Activated T-helper 1 cell treated with Interleukin-2 at 50 U/mL for 16 hours (primary cell): ENCODE data around the gene MBD3L5.
A peak's percentile ranks its signal among the peaks of the same experiment; 100 is the strongest.
"Not testable (repeated sequence)": the region's sequence is repeated elsewhere in the genome, so short reads cannot be mapped to it uniquely, and the experiment has no call there.

Experiments used
- DNase-seq: peaks from one replicate; pipeline ENCODE4 v3.0.0-alpha.2; 2020; ENCODE audit warnings: low read depth

MBD3L5 gene

GRCh38 chr19:7052896-7053295, 22.5 kb downstream of the MBD3L5 start:
- DNase-seq: not testable (repeated sequence)

GRCh38 chr19:7054635-7055368, 24.4 kb downstream of the MBD3L5 start:
- DNase-seq: not testable (repeated sequence)

GRCh38 chr19:7055679-7056078, 25.3 kb downstream of the MBD3L5 start:
- DNase-seq: not testable (repeated sequence)

- not testable (repeated sequence) for DNase-seq
Observed at GRCh38 chr19:7056371-7056770, 26.0 kb downstream of the MBD3L5 start.

- DNase-seq: not testable (repeated sequence)
Observed at GRCh38 chr19:7058576-7058975, 28.2 kb downstream of the MBD3L5 start, which contains the start of gene MBD3L3. MBD3L3 (minus strand) TSS chr19:7058676; CDS start chr19:7058605, 71 bp downstream.

GRCh38 chr19:7059977-7060376, 29.6 kb downstream of the MBD3L5 start:
- not testable (repeated sequence) for DNase-seq

- no peak for DNase-seq
Observed at GRCh38 chr19:7063339-7063738, 33.0 kb downstream of the MBD3L5 start.

GRCh38 chr19:7063764-7064418, 33.5 kb downstream of the MBD3L5 start:
- DNase-seq: no peak

GRCh38 chr19:7067122-7067521, 36.7 kb downstream of the MBD3L5 start:
- not testable (repeated sequence) for DNase-seq

- no peak for DNase-seq
Observed at GRCh38 chr19:7067716-7068115, 37.3 kb downstream of the MBD3L5 start.

GRCh38 chr19:7068599-7068998, 38.2 kb downstream of the MBD3L5 start:
- DNase-seq: no peak

GRCh38 chr19:7069042-7069903, 38.9 kb downstream of the MBD3L5 start, which contains the start of gene ZNF557:
ZNF557 (plus strand) TSS chr19:7069703; CDS start chr19:7075075, 5,372 bp downstream.
- DNase-seq: peak; percentile 97

GRCh38 chr19:7069904-7070226, 39.5 kb downstream of the MBD3L5 start:
- no peak for DNase-seq

- DNase-seq: no peak
Observed at GRCh38 chr19:7072541-7072940, 42.2 kb downstream of the MBD3L5 start.

GRCh38 chr19:7074705-7075282, 44.4 kb downstream of the MBD3L5 start:
- DNase-seq: no peak

- DNase-seq: no peak
Observed at GRCh38 chr19:7076151-7076550, 45.8 kb downstream of the MBD3L5 start.

- no peak for DNase-seq
Observed at GRCh38 chr19:7078008-7078407, 47.6 kb downstream of the MBD3L5 start.
